Stimulated activated naive CD8-positive, alpha-beta T cell treated with anti-CD3 and anti-CD28 coated beads, Interleukin-15, Interleukin-2, amounts not matched to agents 100 U/mL and 50 U/mL, for 24 hours (primary cell): ENCODE results near the gene P2RX2.

Experiments used
- ATAC-seq: fragments of 150-1000 bp; cut with Tn5 transposase; one replicate; pipeline ENCODE4 v1.10.0; 2021
- DNase-seq: peaks from one replicate; pipeline ENCODE4 v3.0.0; 2021

The P2RX2 gene

GRCh38 chr12:132662901-132663755, 44.6 kb downstream of the P2RX2 start:
- ATAC-seq (peak; percentile 13), DNase-seq (no peak)

DNA sequence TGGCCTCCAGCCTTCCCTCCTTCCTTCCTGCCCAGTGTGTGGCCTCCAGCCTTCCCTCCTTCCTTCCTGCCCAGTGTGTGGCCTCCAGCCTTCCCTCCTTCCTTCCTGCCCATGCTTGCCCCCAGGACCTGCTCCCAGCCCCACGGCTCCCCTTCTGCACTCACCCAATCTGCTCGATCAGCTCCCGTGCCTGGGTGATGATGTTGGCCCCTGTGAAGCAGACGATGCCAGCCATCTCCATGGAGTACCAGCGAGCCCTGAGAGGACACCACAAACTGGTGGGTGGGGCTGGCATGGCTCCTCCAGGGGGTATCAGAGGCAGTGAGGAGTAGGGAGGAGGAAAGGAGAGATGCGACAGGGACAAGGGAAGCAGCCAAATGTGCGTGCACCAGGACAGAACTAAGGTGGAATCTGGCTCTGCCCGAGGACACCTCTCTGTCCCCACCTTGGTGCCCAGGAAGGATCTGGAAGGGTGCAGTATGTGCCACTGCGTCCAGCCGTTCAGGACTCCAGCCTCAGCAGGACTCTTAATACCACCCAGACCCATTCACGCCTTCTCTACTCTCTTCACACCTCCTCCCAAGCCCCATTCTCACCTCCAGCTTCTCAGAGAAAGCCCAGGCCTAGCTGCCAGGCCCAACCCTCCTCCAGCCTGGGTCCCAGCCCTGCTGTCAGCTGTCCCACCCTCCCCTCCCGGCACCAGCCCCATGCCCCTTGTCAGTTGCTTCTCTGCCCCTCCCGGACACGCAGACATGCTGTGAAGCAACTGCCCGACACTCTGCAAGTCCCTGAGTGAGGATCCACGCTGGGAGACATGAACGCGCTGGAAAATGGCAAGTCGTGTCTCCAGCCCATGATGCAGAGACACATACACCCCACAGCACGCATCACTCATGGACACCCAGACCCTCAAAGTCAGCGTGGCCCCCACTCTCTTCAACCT, 45.9 kb downstream of the P2RX2 start:
- ATAC-seq (no peak), DNase-seq (no peak)

GRCh38 chr12:132665149-132665491, 46.5 kb downstream of the P2RX2 start:
- ATAC-seq: no peak
- DNase-seq: no peak

DNA sequence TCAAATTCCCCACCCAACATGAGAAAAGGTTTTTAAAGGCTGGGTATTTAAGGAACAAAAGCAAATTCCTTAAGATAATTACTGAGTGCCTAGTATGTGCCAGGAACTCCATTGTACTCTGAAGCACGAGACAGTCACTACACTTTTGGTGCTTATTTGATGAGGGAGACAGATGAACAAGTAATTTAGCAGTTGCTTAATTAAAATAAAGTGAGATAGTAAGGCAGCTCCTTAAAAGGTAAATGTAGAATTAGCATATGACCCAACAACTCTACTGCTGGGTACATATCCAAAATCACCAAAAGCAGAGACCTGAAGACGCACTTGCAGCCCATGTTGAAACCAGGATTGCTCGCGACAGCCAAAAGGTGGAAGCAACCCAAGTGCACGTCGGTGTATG, 47.2 kb downstream of the P2RX2 start:
- no peak for ATAC-seq
- no peak for DNase-seq

GRCh38 chr12:132668191-132669088, 49.9 kb downstream of the P2RX2 start:
- DNase-seq (no peak), ATAC-seq (no peak)

DNA sequence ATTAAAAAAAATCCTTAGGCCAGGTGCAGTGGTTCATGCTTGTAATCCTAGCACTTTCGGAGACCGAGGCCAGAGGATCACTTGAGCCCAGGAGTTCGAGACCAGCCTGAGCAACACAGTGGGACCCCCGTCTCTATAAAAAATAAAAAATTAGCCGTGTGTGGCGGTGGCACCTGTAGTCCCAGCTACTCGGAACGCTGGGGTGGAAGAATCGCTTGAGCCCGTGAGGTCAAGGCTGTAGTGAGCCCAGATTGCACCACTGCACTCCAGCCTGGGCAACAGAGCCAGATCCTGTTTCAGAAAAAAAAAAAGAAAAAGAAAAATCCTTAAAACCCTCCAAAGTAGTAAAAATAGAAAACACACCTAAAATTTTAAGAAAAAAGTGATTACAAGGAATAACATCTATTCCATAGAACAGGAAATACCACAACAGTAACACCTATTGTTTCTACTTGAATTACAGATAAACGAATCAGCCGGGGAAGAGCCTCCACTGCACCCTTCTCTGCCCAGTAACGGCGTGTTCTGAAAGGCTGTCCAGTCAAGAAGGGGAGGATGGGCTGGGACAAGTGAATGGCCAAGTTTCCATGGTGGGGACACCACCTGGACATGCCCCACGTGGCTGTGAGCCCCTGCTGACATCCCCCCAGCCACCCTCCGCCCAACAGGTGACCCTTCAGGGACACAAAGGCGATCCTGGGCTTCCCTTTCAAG, 50.7 kb downstream of the P2RX2 start:
- ATAC-seq: no peak
- no peak for DNase-seq
